Stimulated activated CD8-positive, alpha-beta memory T cell treated with anti-CD3 and anti-CD28 coated beads, Interleukin-2, amount 100 ng/mL, for 1 hour (primary cell): ENCODE results near the gene AAMDC.
"Not testable (repeated sequence)": the region's sequence is repeated elsewhere in the genome, so short reads cannot be mapped to it uniquely, and the experiment has no call there.

Source experiments
- DNase-seq, 2 donors: peaks; one replicate each; pipeline ENCODE4 v3.0.0-alpha.2; 2020; ENCODE audit warnings: low read depth in 2 of 2

Gene AAMDC

DNA sequence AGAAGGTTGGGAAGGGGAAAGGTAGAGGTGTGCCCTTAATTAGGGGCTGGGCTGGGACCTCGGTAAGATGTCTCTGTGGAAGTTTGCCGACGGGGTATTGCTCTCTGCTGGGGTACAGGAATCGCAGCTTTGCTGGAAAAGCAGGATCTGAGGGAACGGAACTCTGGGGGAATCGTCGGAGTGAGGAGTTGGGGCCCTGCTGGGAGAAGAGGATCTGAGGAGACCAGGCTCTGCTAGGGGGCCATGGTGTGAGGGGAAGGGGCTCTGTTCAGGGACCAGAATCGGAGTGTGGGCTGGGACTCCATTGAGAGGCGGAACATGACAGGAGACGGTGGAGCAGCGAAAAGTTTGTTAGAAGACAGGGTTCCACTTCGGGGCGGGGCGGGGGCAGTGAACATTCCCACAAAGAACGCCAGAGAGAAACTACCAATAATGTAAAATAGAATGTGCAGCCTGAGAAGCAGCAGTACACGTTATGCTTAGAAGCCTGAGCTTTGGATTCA lies 456 bp downstream of the AAMDC start:
- DNase-seq: no peak

GRCh38 chr11:77822126-77822525 lies 1.2 kb downstream of the AAMDC start:
- not testable (repeated sequence) for DNase-seq

- DNase-seq: no peak
Observed at GRCh38 chr11:77823775-77824174, 2.8 kb downstream of the AAMDC start.

- DNase-seq: no peak
Observed at GRCh38 chr11:77828926-77829325, 8.0 kb downstream of the AAMDC start.

DNA sequence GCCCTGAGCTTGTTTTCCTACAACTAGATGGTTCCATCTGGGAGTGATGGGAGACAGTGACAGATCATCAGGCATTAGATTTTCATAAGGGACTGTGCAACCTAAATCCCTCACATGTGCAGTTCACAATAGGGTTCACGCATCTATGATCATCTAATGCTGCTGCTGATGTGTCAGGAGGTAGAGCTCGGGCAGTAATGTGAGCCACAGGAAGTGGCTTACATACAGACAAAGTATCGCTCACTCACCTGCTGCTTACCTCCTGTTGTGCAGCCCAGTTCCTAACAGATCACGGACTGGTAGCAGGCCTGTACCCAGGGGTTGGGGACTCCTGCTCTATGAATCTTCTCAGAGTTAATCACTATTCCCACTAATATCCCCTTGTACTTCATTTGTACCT lies 12.4 kb downstream of the AAMDC start:
- no peak for DNase-seq

DNA sequence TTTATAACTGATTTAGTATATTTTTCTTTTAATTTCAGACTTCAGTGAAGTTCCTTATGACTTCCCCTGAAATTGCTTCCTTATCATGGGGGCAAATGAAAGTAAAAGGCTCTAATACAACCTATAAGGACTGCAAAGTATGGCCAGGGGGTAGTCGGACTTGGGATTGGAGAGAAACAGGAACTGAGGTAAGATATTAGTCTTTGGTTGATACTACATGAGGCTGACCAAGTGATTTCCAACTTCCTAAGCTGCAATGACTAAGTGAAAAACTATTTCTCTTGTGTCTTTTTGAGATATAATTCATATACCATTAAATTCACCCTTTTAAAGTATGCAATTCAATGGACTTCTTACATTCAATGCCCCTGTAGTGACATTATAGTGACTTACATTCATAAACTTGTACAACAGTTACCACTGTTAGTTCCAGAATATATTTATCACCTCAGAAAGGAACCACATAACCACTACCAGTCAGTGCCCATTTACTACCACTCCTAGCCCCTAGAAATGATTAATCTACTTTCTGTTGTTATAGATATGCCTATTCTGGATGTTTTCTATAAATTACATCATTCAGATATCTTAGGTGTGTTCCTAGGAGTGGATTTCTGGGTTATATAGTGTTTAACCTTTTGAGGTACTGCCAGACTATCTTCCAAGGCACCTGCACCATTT lies 21.6 kb downstream of the AAMDC start:
- DNase-seq: no peak

DNA sequence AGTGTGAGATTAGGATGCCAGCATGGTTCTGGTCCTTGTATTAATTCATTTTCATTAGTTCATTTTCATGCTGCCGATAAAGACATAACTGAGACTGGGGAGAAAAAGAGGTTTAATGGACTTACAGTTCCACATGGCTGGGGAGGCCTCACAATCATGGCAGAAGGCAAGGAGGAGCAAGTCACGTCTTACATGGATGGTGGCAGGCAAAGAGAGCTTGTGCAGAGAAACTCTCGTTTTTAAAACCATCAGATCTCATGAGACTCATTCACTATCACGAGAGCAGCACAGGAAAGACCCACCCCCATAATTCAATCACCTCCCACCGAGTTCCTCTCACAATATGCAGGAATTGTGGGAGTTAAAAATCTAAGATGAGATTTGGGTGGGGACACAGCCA lies 22.8 kb downstream of the AAMDC start:
- not testable (repeated sequence) for DNase-seq

GRCh38 chr11:77851503-77851902 lies 30.6 kb downstream of the AAMDC start:
- DNase-seq: no peak

- no peak for DNase-seq
Observed at GRCh38 chr11:77854838-77855237, 33.9 kb downstream of the AAMDC start.

GRCh38 chr11:77857906-77858457 lies 37.0 kb downstream of the AAMDC start:
- not testable (repeated sequence) for DNase-seq

GRCh38 chr11:77861444-77861843 lies 40.5 kb downstream of the AAMDC start:
- not testable (repeated sequence) for DNase-seq

DNA sequence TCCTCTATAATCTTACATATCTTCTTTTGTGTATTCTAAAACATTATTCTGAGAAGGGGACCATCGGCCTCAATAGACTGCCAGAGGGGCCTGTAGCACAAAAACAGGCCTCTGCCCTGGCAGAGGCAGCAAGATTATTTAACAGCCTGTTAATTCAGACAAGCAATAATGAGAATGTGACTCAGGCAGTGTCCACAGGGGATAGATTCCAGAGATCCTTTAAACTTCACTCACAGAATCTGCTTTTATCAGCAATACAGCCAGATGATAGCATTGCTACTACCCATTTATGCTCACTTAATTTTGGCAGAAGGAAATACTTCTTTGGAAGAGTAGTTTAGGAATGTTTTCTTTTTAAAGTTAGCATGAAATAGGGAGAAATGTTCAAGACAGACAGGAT lies 44.9 kb downstream of the AAMDC start:
- no peak for DNase-seq

DNA sequence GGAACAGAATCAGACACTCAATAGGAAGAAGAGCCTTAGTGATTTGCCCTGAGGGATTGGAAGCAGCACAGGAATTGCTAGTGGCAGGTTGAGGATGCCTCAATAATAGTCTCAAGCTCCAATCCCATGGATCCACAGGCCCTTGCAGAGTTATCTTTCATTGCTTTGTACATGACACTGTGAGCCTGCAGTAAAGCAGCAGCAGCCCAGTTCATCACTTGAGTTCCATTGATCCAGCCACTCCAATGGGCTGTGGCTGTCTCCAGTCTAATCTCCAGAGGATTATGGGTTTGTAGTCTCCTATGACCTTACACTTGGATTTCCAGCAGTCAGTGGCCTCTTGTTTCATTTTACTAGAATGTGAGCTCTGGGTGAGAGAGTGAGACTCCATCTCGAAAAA lies 45.4 kb downstream of the AAMDC start:
- no peak for DNase-seq

DNA sequence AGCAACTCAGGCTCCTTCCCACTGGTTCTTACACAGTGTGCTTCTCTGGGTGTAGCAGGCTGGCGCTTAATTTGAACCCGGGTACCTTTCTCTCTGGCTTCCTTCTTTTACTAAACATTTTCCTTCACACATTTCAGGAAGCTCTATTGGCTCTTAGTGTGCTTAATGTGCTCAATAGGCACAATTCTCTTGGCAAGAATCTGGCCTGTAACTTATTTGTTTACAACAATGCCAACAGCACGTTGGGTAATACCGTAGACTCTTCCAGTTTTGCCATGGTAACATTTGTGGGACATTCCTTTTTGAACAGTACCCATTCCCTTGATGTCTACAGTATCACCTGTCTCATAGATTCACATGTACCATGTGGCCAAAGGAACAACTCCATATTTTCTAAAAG lies 47.8 kb downstream of the AAMDC start:
- no peak for DNase-seq

- no peak for DNase-seq
Observed at GRCh38 chr11:77871855-77872254, 50.9 kb downstream of the AAMDC start.

DNA sequence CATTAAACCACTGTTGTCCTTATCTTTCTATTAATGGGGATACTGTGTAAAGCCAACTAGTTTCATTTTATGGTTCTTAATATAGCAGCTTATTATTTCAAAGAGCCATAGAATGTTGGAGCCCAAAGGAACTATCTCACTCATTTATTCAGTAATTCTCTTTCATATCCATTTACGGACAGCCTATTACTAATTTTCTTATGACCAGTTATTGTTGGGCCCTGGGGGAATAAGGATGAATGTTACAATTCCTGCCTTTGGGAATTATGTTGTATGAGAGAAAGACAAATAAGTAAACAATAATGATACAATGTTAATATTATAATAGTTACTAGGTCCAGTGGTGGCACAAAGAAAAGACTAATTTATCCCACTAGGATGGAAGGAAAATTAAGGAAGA lies 52.4 kb downstream of the AAMDC start:
- DNase-seq: no peak

GRCh38 chr11:77874206-77874605 lies 53.3 kb downstream of the AAMDC start:
- DNase-seq: no peak

GRCh38 chr11:77876045-77876444 lies 55.1 kb downstream of the AAMDC start:
- DNase-seq: no peak

DNA sequence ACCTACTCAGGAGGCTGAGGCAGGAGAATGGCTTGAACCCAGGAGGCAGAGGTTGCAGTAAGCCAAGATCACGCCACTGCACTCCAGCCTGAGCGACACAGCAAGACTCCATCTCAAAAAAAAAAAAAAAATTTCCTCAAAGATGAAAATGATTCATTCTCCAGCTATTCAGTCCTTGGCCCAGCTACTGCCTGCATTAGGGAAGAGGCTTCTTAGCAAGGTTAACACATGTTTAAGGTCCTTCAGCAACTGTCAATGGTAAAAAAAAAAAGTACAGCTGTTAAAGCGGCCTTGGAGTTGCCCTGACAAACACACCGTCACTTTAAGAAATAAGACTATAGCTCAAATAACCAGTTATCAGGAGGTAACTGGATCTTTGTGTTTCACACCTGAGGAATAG lies 57.3 kb downstream of the AAMDC start:
- DNase-seq: not testable (repeated sequence)

DNA sequence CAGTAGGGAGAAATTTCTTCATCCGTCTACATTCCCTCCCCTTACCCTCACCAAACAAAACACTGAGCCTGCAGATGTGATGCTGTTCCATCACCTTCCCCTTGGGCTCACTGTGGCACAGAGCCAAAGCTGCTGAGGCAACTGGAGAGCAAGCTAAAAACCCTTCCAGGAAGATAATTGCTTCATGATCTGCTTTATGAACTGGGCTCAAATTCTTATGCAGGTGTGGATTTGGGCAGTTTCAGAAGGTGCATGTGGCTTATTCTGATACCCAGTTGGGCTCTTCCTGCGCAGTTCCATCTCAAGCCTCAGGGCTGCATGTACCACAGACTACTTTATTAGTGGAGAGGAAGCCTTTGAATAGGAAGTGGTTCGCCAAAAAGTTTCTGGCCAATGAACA lies 58.3 kb downstream of the AAMDC start:
- DNase-seq: no peak

GRCh38 chr11:77882396-77882795 lies 61.5 kb downstream of the AAMDC start:
- DNase-seq: no peak

GRCh38 chr11:77883775-77884174 lies 62.8 kb downstream of the AAMDC start:
- DNase-seq: no peak

DNA sequence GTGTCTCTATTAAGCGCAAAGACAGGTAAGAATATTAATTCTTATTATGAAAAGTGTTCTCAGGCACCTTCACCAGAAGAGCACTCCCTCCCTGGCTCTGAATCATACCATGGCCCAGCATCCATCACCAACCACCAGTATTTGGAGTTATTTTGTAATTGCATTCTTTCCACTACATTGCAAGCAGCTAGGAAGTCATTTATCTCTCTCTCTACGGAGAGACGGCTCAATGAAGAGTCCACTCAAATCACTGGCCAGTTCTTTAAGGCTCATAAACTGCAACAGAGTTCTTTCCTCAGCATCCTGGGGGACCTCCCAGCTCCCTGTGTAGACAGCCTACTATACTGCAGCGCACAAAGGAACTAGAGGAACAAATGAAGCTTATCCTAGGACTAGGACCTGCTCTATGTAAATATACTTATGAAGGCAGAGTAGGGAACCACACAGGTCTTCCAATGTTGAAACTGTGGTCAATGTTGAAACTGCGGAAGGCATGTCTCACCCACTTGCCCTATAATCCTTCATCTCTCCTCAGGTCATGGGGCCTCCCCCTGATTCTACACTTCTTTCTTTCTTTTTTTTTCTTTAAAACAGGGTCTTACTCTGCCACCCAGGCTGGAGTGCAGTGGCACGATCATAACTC lies 63.4 kb downstream of the AAMDC start:
- no peak for DNase-seq
